ENCODE data around the gene SULT1C4.

Gene SULT1C4

GRCh38 chr2:108367014-108367413 lies 10.7 kb upstream of the SULT1C4 start:
- no peaks in the 10 kb centered on the region for H3K36me3 Mint-ChIP-seq (ENCODE audit: low read depth)
- H3K4me3 Mint-ChIP-seq, result no peak overlapping the region

GRCh38 chr2:108367561-108368175 lies 10.1 kb upstream of the SULT1C4 start:
- Mint-ChIP-seq H3K27ac (peak overlapping the region in 1 of 3 experiments; percentile 1), H3K4me1 (peaks cover 7% of the 10 kb centered on the region), H3K4me3 (no peak overlapping the region), H3K27me3 (ENCODE audit: low read depth) (no peaks in the 10 kb centered on the region), H3K36me3 (ENCODE audit: low read depth) (no peaks in the 10 kb centered on the region), H3K9me3 (peaks cover 3% of the 10 kb centered on the region)
- TF ChIP-seq CTCF (IDR thresholded peaks at IDR 0.05; ENCODE audit: unreplicated experiment in 3 of 3), result no peak

More at GRCh38 chr2:108367014-108367413, 10.7 kb upstream of the SULT1C4 start:
- peaks cover 3% of the 10 kb centered on the region for H3K9me3 Mint-ChIP-seq
- no peak for TF ChIP-seq CTCF (IDR thresholded peaks at IDR 0.05; ENCODE audit: unreplicated experiment in 3 of 3)
- H3K27me3 Mint-ChIP-seq (ENCODE audit: low read depth), result no peaks in the 10 kb centered on the region
- peaks cover 7% of the 10 kb centered on the region for H3K4me1 Mint-ChIP-seq
- peak overlapping the region in 1 of 3 experiments; percentile 1 for H3K27ac Mint-ChIP-seq

GRCh38 chr2:108369153-108369552 lies 8.6 kb upstream of the SULT1C4 start:
- Mint-ChIP-seq H3K27me3 (ENCODE audit: low read depth) (no peaks in the 10 kb centered on the region), H3K36me3 (ENCODE audit: low read depth) (no peaks in the 10 kb centered on the region), H3K9me3 (peaks cover 3% of the 10 kb centered on the region), H3K4me3 (no peak overlapping the region), H3K27ac (no peak overlapping the region), H3K4me1 (peaks cover 7% of the 10 kb centered on the region)
- no peak for TF ChIP-seq CTCF (IDR thresholded peaks at IDR 0.05; ENCODE audit: unreplicated experiment in 3 of 3)

- no peak overlapping the region for H3K27ac Mint-ChIP-seq
- H3K9me3 Mint-ChIP-seq, result no peaks in the 10 kb centered on the region
- TF ChIP-seq CTCF (IDR thresholded peaks at IDR 0.05; ENCODE audit: unreplicated experiment in 3 of 3), result no peak
These were observed 7.7 kb upstream of the SULT1C4 start for GRCh38 chr2:108370080-108370479.

GRCh38 chr2:108376774-108377173 lies 980 bp upstream of the SULT1C4 start:
- H3K27ac Mint-ChIP-seq, result peak overlapping the region; percentile 94 to 98 (median 96)
- H3K4me3 Mint-ChIP-seq, result peak overlapping the region; percentile 85 to 93 (median 88)
- no peak for TF ChIP-seq CTCF (IDR thresholded peaks at IDR 0.05; ENCODE audit: unreplicated experiment in 3 of 3)
- H3K27me3 Mint-ChIP-seq (ENCODE audit: low read depth), result no peaks in the 10 kb centered on the region
- H3K4me1 Mint-ChIP-seq, result peaks cover 40% of the 10 kb centered on the region
- H3K36me3 Mint-ChIP-seq (ENCODE audit: low read depth), result peaks cover 21% of the 10 kb centered on the region
- H3K9me3 Mint-ChIP-seq, result peaks cover 3% of the 10 kb centered on the region

More at GRCh38 chr2:108370080-108370479, 7.7 kb upstream of the SULT1C4 start:
- peaks cover 7% of the 10 kb centered on the region for H3K4me1 Mint-ChIP-seq
- no peaks in the 10 kb centered on the region for H3K27me3 Mint-ChIP-seq (ENCODE audit: low read depth)
- no peaks in the 10 kb centered on the region for H3K36me3 Mint-ChIP-seq (ENCODE audit: low read depth)
- no peak overlapping the region for H3K4me3 Mint-ChIP-seq

GRCh38 chr2:108377401-108377800 lies 353 bp upstream of the SULT1C4 start:
- H3K9me3 Mint-ChIP-seq, result peaks cover 3% of the 10 kb centered on the region
- H3K4me1 Mint-ChIP-seq, result peaks cover 40% of the 10 kb centered on the region
- H3K27me3 Mint-ChIP-seq (ENCODE audit: low read depth), result no peaks in the 10 kb centered on the region
- TF ChIP-seq CTCF (IDR thresholded peaks at IDR 0.05; ENCODE audit: unreplicated experiment in 3 of 3), result no peak
- peak overlapping the region; percentile 85 to 93 (median 88) for H3K4me3 Mint-ChIP-seq
- peak overlapping the region; percentile 94 to 98 (median 96) for H3K27ac Mint-ChIP-seq
- peaks cover 27% of the 10 kb centered on the region for H3K36me3 Mint-ChIP-seq (ENCODE audit: low read depth)

Measured in nephron (organoid).